HCT116 (cell line): Measurements from ENCODE around the gene RET. TPM values are rescaled to one million over a fixed set of nuclear protein-coding genes. Genes with fewer than 3 reads are reported as not detected.

Experiments used
- ATAC-seq: fragments of 200-7000 bp; cut with Tn5 transposase; 2 replicates; pipeline ENCODE4 v1.9.1; 2020; ENCODE audit warnings: mild to moderate bottlenecking, moderate library complexity
- BruUV-seq: library from RNA; stranded (reverse); fragments of 400-500 nt; replicated peaks from 2 replicates; lab custom pipeline; 2021; lab: Mats Ljungman, UMichigan
- CTCF ChIA-PET: fragments of 300-600 bp; sonication (Branson Sonifier 250); formaldehyde crosslinking; loops from one replicate; lab custom pipeline; 2021; ENCODE audit warnings: antibody characterized with exemption; lab: Charles Lee
- POLR2A ChIA-PET: fragments of 300-600, 350-600 bp; sonication (Branson Sonifier 250); formaldehyde crosslinking; loops from one replicate; lab custom pipeline; 2021; ENCODE audit warnings: antibody characterized with exemption; lab: Charles Lee
- RAD21 ChIA-PET, 2 experiments: fragments of 300-600 bp; sonication (Branson Sonifier 250); formaldehyde crosslinking; loops; one replicate each; lab custom pipeline; 2023; ENCODE audit warnings: low total read pairs in 2 of 2; ENCODE audit not compliant: uncharacterized antibody in 2 of 2, unreplicated experiment in 2 of 2, low non-redundant PET in 1 of 2; lab: Charles Lee
- DNase-seq: peaks from one replicate; pipeline ENCODE4 v3.0.0-alpha.2; 2010; ENCODE audit warnings: low read depth, low spot score
- H2AFZ ChIP-seq: fragments of 200-600 bp; shearing (Covaris generic), sonication (generic); 2 replicates; pipeline ENCODE4 v1.6.1; 2017; ENCODE audit warnings: low read depth, mixed run types, mixed read lengths, antibody characterized with exemption, low read length; ENCODE audit not compliant: poor library complexity, severe bottlenecking
- H3K27ac ChIP-seq: 2 replicates; pipeline ENCODE4 v1.5.1; 2012; ENCODE audit warnings: low read depth, low read length
- H3K27me3 ChIP-seq: fragments of 200-600 bp; sonication (generic); 2 replicates; pipeline ENCODE4 v1.6.1; 2016; ENCODE audit warnings: mixed run types, low read length, mixed read lengths; ENCODE audit not compliant: insufficient read depth
- H3K36me3 ChIP-seq, 2 experiments: fragments of 200-500 bp in 1 of 2; fragments of 200-600 bp in 1 of 2; sonication (Bioruptor generic) in 1 of 2; sonication (generic) in 1 of 2; 2 replicates each; pipeline versions ENCODE4 v1.5.1 to v1.6.1; 2014 to 2016; ENCODE audit warnings: low read length in 2 of 2, inconsistent platforms in 1 of 2, mixed read lengths in 1 of 2, mixed run types in 1 of 2; ENCODE audit not compliant: insufficient read depth in 2 of 2, control insufficient read depth in 1 of 2
- H3K4me1 ChIP-seq, 2 experiments: fragments of 200-600 bp in 1 of 2; sonication (generic) in 1 of 2; 2 replicates each; pipeline versions ENCODE4 v1.5.1 to v1.6.1; 2012 to 2017; ENCODE audit warnings: low read length in 2 of 2, inconsistent platforms in 1 of 2, mild to moderate bottlenecking in 1 of 2, mixed read lengths in 1 of 2, mixed run types in 1 of 2, moderate library complexity in 1 of 2; ENCODE audit not compliant: insufficient read depth in 2 of 2, control insufficient read depth in 1 of 2
- H3K4me2 ChIP-seq: fragments of 200-600 bp; sonication (generic); 2 replicates; pipeline ENCODE4 v1.6.1; 2017; ENCODE audit warnings: mixed run types, low read length, mixed read lengths
- H3K4me3 ChIP-seq, 2 experiments: fragments of 200-600 bp in 1 of 2; sonication (generic) in 1 of 2; replicated peaks in 1 of 2; 2 replicates each; pipeline ENCODE4 v1.5.1; 2011 to 2016; ENCODE audit warnings: low read length in 2 of 2, control low read depth in 1 of 2, low read depth in 1 of 2, mild to moderate bottlenecking in 1 of 2, mixed read lengths in 1 of 2, mixed run types in 1 of 2
- H3K79me2 ChIP-seq: fragments of 200-600 bp; sonication (generic); 2 replicates; pipeline ENCODE4 v1.6.1; 2017; ENCODE audit warnings: mild to moderate bottlenecking, mixed run types, low read length, moderate library complexity, mixed read lengths; ENCODE audit not compliant: insufficient read depth
- H3K9ac ChIP-seq: fragments of 200-600 bp; sonication (generic); 2 replicates; pipeline ENCODE4 v1.6.1; 2016; ENCODE audit warnings: low read length, mixed read lengths
- H3K9me2 ChIP-seq: fragments of 200-600 bp; sonication (generic), shearing (Covaris generic); 2 replicates; pipeline ENCODE4 v1.6.1; 2017; ENCODE audit warnings: mixed run types, mild to moderate bottlenecking, moderate library complexity; ENCODE audit not compliant: insufficient read depth
- H3K9me3 ChIP-seq, 2 experiments: fragments of 200-500 bp in 1 of 2; fragments of 200-600 bp in 1 of 2; sonication (Bioruptor generic) in 1 of 2; sonication (generic) in 1 of 2; 2 replicates each; pipeline ENCODE4 v1.6.1; 2014 to 2017; ENCODE audit warnings: low read length in 2 of 2, mixed read lengths in 2 of 2, inconsistent platforms in 1 of 2, low read depth in 1 of 2, mild to moderate bottlenecking in 1 of 2, mixed run types in 1 of 2, moderate library complexity in 1 of 2; ENCODE audit not compliant: control insufficient read depth in 1 of 2, insufficient read depth in 1 of 2
- H4K20me1 ChIP-seq: fragments of 200-600 bp; sonication (generic), shearing (Covaris generic); 2 replicates; pipeline ENCODE4 v1.6.1; 2017; ENCODE audit warnings: mixed run types, mild to moderate bottlenecking, moderate library complexity; ENCODE audit not compliant: insufficient read depth
- ATF3 ChIP-seq: IDR thresholded peaks from 2 replicates; pipeline ENCODE4 v1.6.1; 2012
- CBX3 ChIP-seq: IDR thresholded peaks from 2 replicates; pipeline ENCODE4 v1.6.1; 2012; ENCODE audit warnings: low read depth
- CEBPB ChIP-seq: IDR thresholded peaks from 2 replicates; pipeline ENCODE4 v1.6.1; 2012; ENCODE audit warnings: low read depth
- EGR1 ChIP-seq: IDR thresholded peaks from 2 replicates; pipeline ENCODE4 v1.6.1; 2012; ENCODE audit warnings: low read depth
- EZH2phosphoT487 ChIP-seq: fragments of 200-600 bp; IDR thresholded peaks from 2 replicates; pipeline ENCODE4 v1.6.1; 2018; ENCODE audit warnings: antibody characterized with exemption, borderline replicate concordance
- FOSL1 ChIP-seq: IDR thresholded peaks from 2 replicates; pipeline ENCODE4 v1.6.1; 2012; ENCODE audit warnings: low read depth
- JUND ChIP-seq: IDR thresholded peaks from 2 replicates; pipeline ENCODE4 v1.6.1; 2012
- MAX ChIP-seq: IDR thresholded peaks from 2 replicates; pipeline ENCODE4 v1.6.1; 2012
- POLR2AphosphoS5 ChIP-seq: IDR thresholded peaks from 2 replicates; pipeline ENCODE4 v1.6.1; 2011; ENCODE audit warnings: mild to moderate bottlenecking, low read depth, low read length, moderate library complexity
- RAD21 ChIP-seq: IDR thresholded peaks from 2 replicates; pipeline ENCODE4 v1.6.1; 2012; ENCODE audit warnings: low read depth, mild to moderate bottlenecking
- SIN3A ChIP-seq: IDR thresholded peaks from 2 replicates; pipeline ENCODE4 v1.6.1; 2012; ENCODE audit warnings: low read depth
- SP1 ChIP-seq: IDR thresholded peaks from 2 replicates; pipeline ENCODE4 v1.6.1; 2012; ENCODE audit warnings: low read depth
- SRF ChIP-seq: IDR thresholded peaks from 2 replicates; pipeline ENCODE4 v1.6.1; 2012; ENCODE audit warnings: low read depth
- TCF7L2 ChIP-seq: IDR thresholded peaks from 2 replicates; pipeline ENCODE4 v1.7.0; 2011; ENCODE audit warnings: borderline replicate concordance, inconsistent platforms; ENCODE audit not compliant: insufficient read depth, insufficient read length; ENCODE audit errors: extremely low read depth
- YY1 ChIP-seq: IDR thresholded peaks from 2 replicates; pipeline ENCODE4 v1.6.1; 2011; ENCODE audit warnings: low read length, low read depth, moderate library complexity, mild to moderate bottlenecking; ENCODE audit not compliant: insufficient replicate concordance; ENCODE audit errors: extremely low read depth
- ZFX ChIP-seq: fragments of 450-650 bp; IDR thresholded peaks from 2 replicates; pipeline ENCODE4 v1.6.1; 2017
- ZNF274 ChIP-seq: fragments of 200-500 bp; sonication (Bioruptor generic); IDR thresholded peaks from 2 replicates; pipeline ENCODE4 v1.6.1; 2014; ENCODE audit warnings: mild to moderate bottlenecking, low read depth, low read length, inconsistent platforms
- intact Hi-C: fragments of 100-400 bp; cut with micrococcal nuclease; formaldehyde crosslinking; loops from 2 replicates; pipeline ENCODE4 v1.10.0; 2022
- total RNA-seq: library from RNA; stranded (reverse); gene quantifications from one replicate; pipeline ENCODE4 v1.2.1, GENCODE V29; 2021; ENCODE audit not compliant: unreplicated experiment
- TF ChIP-seq, protein P1 (sequence below): IDR thresholded peaks from 2 replicates; pipeline ENCODE4 v1.6.1; 2012; ENCODE audit warnings: low read depth

Gene RET
- total RNA-seq, 1 experiment from 2014 or later = 5.9 TPM

- no peak for ATAC-seq
- ChIA-PET CTCF (no interaction called here), POLR2A (no interaction called here), RAD21 (no interaction called here)
- no peak overlapping the region for H2AFZ ChIP-seq
- H3K9ac ChIP-seq = no peak overlapping the region
- no peaks in the 10 kb centered on the region for H3K9me3 ChIP-seq
- intact Hi-C loops = no loop called here
- DNase-seq = no peak
- H3K27me3 ChIP-seq = no peaks in the 10 kb centered on the region
- H4K20me1 ChIP-seq = no peaks in the 10 kb centered on the region
- no peaks in the 10 kb centered on the region for H3K4me1 ChIP-seq
- no peaks in the 10 kb centered on the region for H3K9me2 ChIP-seq
- H3K79me2 ChIP-seq = no peaks in the 10 kb centered on the region
- BruUV-seq = no TSS peak
- H3K4me3 ChIP-seq = no peak overlapping the region
- H3K36me3 ChIP-seq = no peaks in the 10 kb centered on the region
- no peak overlapping the region for H3K27ac ChIP-seq
- H3K4me2 ChIP-seq = no peak overlapping the region
- TF ChIP-seq, protein P1, sequence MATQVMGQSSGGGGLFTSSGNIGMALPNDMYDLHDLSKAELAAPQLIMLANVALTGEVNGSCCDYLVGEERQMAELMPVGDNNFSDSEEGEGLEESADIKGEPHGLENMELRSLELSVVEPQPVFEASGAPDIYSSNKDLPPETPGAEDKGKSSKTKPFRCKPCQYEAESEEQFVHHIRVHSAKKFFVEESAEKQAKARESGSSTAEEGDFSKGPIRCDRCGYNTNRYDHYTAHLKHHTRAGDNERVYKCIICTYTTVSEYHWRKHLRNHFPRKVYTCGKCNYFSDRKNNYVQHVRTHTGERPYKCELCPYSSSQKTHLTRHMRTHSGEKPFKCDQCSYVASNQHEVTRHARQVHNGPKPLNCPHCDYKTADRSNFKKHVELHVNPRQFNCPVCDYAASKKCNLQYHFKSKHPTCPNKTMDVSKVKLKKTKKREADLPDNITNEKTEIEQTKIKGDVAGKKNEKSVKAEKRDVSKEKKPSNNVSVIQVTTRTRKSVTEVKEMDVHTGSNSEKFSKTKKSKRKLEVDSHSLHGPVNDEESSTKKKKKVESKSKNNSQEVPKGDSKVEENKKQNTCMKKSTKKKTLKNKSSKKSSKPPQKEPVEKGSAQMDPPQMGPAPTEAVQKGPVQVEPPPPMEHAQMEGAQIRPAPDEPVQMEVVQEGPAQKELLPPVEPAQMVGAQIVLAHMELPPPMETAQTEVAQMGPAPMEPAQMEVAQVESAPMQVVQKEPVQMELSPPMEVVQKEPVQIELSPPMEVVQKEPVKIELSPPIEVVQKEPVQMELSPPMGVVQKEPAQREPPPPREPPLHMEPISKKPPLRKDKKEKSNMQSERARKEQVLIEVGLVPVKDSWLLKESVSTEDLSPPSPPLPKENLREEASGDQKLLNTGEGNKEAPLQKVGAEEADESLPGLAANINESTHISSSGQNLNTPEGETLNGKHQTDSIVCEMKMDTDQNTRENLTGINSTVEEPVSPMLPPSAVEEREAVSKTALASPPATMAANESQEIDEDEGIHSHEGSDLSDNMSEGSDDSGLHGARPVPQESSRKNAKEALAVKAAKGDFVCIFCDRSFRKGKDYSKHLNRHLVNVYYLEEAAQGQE = no peak
- TF ChIP-seq ZFX = no peak
- no peak for TF ChIP-seq YY1
- TF ChIP-seq MAX = no peak
- TF ChIP-seq CBX3 = no peak
- no peak for TF ChIP-seq POLR2AphosphoS5
- TF ChIP-seq CEBPB = no peak
- no peak for TF ChIP-seq JUND
- no peak for TF ChIP-seq EGR1
- no peak for TF ChIP-seq ZNF274
- TF ChIP-seq SRF = no peak
- TF ChIP-seq EZH2phosphoT487 = no peak
- no peak for TF ChIP-seq RAD21
- TF ChIP-seq FOSL1 = no peak
- TF ChIP-seq SIN3A = no peak
- TF ChIP-seq TCF7L2 = no peak
- TF ChIP-seq SP1 = no peak
- TF ChIP-seq ATF3 = no peak
Measured at GRCh38 chr10:43084812-43085211, 7.9 kb downstream of the RET start.
